ENCODE results near the gene SCCPDH. TPM values are rescaled to one million over a fixed set of nuclear protein-coding genes. Genes with fewer than 3 reads are reported as not detected.
"Not testable (repeated sequence)": the region's sequence is repeated elsewhere in the genome, so short reads cannot be mapped to it uniquely, and the experiment has no call there.

Gene SCCPDH
- polyA plus RNA-seq, 3 donors = 14.6 to 31.0 (median 19.8) TPM

DNA sequence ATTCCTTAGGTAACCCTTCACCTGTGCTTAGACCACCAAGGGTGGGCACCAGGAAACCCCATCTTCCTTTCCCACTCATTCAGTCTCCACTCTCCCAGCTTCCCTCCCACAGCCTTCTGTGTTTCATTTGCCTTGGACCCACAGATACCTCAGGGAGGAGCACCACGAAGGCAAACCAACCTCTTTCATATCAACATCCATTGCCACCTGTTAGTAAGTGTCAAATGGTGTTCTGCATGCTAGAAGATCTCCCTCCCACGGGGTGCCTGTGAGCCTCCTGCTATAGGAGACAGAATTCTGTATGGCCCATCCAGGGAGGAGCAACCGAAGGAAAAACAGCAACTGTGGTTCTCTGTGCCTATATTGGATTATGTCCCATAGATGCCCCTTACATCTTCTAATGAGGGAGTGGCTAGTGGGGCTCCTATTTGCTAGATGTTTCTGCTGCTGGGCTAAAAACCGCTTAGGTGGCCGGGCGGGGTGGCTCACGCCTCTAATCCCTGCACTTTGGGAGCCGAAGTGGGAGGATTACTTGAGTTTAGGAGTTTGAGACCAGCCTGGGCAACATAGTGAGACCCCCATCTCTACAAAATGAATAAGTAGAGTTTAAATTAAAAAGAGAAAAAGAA lies 25.6 kb upstream of the SCCPDH start:
- 75 to 82% (median 80%) methylated on average over 8 of the region's 8 CpGs for WGBS, 3 donors

DNA sequence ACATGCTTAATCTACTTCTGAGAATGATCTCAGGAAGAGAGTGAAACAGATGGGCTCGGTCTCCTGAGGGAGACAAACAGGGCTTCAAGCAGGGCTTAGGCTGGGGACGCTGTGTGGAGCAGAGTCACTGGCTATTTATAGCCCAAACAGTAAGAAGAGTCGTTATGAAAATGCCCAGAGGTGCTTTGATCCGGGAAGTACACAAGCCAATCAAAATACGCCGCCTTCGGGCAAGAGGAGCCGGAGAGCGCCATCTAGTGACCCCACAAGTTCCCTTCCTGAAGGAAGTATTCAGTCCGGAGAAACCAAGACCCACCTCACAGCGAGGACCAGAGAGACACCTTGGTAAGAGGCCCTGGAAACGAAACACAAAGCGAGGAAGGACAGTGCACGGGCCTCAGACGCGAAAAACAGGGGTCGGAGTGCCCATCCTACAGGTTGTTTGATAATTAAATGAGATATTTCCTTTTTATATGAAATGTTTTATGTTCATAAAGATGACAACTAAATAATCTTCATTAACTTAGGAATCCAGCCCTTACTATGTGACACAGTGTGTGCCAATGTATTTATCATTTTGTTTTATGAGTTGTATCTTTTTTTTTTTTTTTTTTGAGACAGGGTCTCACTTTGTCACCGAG lies 25.0 kb upstream of the SCCPDH start:
- 3 to 6% (median 6%) methylated on average over 18 of the region's 18 CpGs for WGBS, 3 donors
- H3K27ac ChIP-seq (ENCODE audit: low read depth, low read length) = no peak overlapping the region

More for the DNA sequence above, 25.6 kb upstream of the SCCPDH start:
- H3K27ac ChIP-seq (ENCODE audit: low read depth, low read length) = no peak overlapping the region

GRCh38 chr1:246703581-246703980 lies 20.6 kb upstream of the SCCPDH start:
- WGBS, 3 donors = 25 to 33% (median 31%) methylated on average over 8 of the region's 8 CpGs
- no peak overlapping the region for H3K27ac ChIP-seq (ENCODE audit: low read depth, low read length)

GRCh38 chr1:246705368-246705767 lies 18.8 kb upstream of the SCCPDH start:
- no peak overlapping the region for H3K27ac ChIP-seq (ENCODE audit: low read depth, low read length)
- WGBS, 3 donors = 34 to 79% (median 50%) methylated on average over 3 of the region's 3 CpGs

DNA sequence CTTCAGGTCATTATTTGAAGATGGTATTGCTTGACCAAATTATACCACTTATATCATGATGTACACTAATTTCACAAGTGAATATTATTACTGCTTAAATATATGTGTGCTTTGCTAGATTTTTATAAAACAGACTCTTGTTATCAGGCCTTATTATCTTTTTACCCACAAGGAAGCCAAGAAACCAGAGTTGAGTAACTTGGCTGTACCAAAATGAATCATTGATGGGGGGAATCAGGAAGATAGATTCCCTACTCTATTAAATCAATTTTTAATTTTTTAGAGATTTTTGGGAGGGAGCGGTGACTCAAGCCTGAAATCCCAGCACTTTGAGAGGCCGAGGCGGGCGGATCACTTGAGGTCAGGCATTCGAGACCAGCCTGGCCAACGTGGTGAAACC lies 16.0 kb upstream of the SCCPDH start:
- no peak overlapping the region for H3K27ac ChIP-seq (ENCODE audit: low read depth, low read length)
- 90 to 94% (median 91%) methylated on average over 6 of the region's 6 CpGs for WGBS, 3 donors

GRCh38 chr1:246709196-246709595 lies 15.0 kb upstream of the SCCPDH start:
- 92 to 95% (median 94%) methylated on average over 4 of the region's 4 CpGs for WGBS, 3 donors
- H3K27ac ChIP-seq (ENCODE audit: low read depth, low read length) = no peak overlapping the region

GRCh38 chr1:246709835-246710234 lies 14.4 kb upstream of the SCCPDH start:
- H3K27ac ChIP-seq (ENCODE audit: low read depth, low read length) = no peak overlapping the region
- 31 to 34% (median 31%) methylated on average over 2 of the region's 2 CpGs for WGBS, 3 donors

DNA sequence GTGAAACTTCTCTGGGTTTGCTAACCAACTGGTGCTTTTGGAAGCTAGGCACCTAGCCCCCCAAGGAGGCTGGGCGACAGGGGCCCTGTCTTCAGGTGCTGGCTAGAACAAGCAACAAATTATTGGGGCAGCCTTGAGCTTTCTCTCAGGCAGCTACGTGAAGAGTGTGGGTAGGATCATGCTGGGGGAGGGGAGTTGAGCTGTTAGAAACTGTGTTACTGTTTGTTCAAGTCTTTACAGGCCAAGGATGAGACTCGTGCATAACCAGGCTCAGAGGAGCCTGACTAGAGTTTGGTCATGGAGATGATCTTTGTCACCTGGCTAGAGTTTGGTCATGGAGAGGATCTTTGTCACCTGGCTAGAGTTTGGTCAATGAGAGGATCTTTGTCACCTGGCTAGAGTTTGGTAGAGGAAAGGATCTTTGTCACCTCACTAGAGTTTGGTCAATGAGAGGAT lies 12.6 kb upstream of the SCCPDH start:
- 80 to 92% (median 90%) methylated on average over 3 of the region's 3 CpGs for WGBS, 3 donors
- H3K27ac ChIP-seq (ENCODE audit: low read depth, low read length) = no peak overlapping the region

DNA sequence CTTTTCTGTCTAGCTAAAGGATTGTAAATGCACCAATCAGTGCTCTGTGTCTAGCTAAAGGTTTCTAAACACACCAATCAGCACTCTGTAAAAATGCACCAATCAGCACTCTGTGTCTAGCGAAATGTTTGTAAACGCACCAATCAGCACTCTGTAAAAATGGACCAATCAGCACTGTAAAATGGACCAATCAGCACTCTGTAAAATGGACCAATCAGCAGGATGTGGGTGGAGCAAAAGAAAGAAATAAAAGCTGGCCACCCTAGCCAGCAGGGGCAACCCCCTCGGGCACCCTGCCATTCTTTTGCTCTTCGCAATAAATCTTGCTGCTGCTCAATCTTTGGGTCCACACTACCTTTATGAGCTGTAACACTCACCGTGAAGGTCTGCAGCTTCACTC lies 11.8 kb upstream of the SCCPDH start:
- WGBS, 3 donors = 93 to 95% (median 94%) methylated on average over 5 of the region's 5 CpGs
- not testable (repeated sequence) for H3K27ac ChIP-seq (ENCODE audit: low read depth, low read length)

- WGBS, 3 donors = 95 to 100% (median 100%) methylated on average over 1 of the region's 2 CpGs
- H3K27ac ChIP-seq (ENCODE audit: low read depth, low read length) = not testable (repeated sequence)
Observed at GRCh38 chr1:246719361-246719760, 4.8 kb upstream of the SCCPDH start.

DNA sequence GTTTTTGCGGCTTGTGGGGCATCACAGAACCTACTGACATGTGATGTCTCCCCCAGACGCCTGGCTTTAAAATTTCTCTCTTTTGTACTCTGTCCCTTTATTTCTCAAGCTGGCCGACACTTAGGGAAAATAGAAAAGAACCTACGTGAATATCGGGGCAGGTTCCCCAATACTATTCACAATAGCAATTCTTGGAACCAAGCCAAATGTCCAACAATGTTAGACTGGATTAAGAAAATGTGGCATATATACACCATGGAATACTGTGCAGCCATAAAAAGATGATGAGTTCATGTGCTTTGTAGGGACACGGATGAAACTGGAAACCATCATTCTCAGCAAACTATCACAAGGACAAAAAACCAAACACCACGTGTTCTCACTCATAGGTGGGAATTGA lies 3.4 kb upstream of the SCCPDH start:
- not testable (repeated sequence) for H3K27ac ChIP-seq (ENCODE audit: low read depth, low read length)
- WGBS, 3 donors = 89 to 94% (median 90%) methylated on average over 7 of the region's 7 CpGs

- no peak overlapping the region for H3K27ac ChIP-seq (ENCODE audit: low read depth, low read length)
- WGBS, 3 donors = 95 to 98% (median 98%) methylated on average over 4 of the region's 4 CpGs
Observed at GRCh38 chr1:246722720-246723119, 1.5 kb upstream of the SCCPDH start.

DNA sequence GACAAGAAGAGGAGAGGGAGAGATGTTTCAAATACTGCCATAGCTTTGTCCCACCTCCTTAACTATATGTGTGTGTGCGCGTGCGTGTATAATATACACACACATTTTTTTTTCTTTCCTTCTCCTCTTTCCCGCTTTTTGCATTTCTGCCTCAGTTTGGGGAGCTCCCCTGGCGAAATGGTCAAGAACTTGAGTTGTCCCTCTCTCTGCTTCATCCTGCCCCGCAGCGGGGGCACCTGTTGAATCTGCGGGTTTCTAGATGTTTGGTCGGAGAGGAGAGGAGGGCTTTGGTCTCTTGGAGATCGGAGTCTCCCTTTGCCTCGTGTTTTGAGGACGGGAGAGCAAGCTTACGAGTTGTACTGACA lies 504 bp downstream of the SCCPDH start:
- WGBS, 3 donors = 0 to 2% (median 1%) methylated on average over 13 of the region's 13 CpGs
- H3K27ac ChIP-seq (ENCODE audit: low read depth, low read length) = no peak overlapping the region

- H3K27ac ChIP-seq (ENCODE audit: low read depth, low read length) = no peak overlapping the region
- WGBS, 3 donors = 37 to 60% (median 45%) methylated on average over 9 of the region's 9 CpGs
Observed at GRCh38 chr1:246725191-246725590, 982 bp downstream of the SCCPDH start.

DNA sequence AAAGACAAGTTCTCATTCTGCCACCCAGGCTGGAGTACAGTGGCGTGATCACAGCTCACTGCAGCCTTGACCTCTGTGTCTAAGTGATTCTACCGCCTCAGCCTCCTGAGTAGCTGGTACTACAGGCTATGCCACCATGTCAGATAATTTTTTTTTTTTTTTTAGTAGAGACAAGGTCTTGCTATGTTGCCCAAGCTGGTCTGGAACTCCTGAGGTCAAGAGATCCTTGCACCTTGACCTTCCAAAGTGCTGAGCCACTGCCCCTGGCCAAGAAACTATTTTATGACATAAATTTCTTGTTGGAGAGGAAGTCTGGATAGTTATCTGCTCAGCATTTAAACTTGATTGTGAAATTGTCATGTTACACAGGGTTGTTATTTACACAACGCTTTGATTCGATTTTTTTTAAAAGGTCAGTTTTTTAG lies 2.1 kb downstream of the SCCPDH start:
- 43 to 65% (median 55%) methylated on average over 4 of the region's 4 CpGs for WGBS, 3 donors
- no peak overlapping the region for H3K27ac ChIP-seq (ENCODE audit: low read depth, low read length)

DNA sequence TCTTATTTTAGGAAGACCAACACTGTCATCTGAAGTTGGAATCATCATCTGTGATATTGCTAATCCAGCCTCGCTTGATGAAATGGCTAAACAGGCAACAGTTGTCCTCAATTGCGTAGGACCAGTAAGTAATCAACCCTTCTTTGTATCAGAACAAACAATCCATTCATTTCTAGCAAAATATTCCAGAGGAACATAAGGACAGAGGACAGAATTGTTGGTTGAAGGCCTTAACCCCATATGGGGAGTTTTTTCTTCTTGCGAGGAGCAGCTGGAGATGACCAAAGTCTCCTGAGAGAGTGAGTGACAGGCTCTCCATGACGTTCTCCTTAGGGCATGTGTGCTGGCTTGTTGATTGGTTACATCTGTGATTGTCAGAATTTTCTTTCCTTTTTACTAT lies 2.7 kb downstream of the SCCPDH start:
- no peak overlapping the region for H3K27ac ChIP-seq (ENCODE audit: low read depth, low read length)
- WGBS, 3 donors = 79 to 86% (median 80%) methylated on average over 4 of the region's 4 CpGs

- WGBS, 3 donors = 92 to 99% (median 94%) methylated on average over 3 of the region's 3 CpGs
- no peak overlapping the region for H3K27ac ChIP-seq (ENCODE audit: low read depth, low read length)
Observed at GRCh38 chr1:246727594-246727993, 3.4 kb downstream of the SCCPDH start.

DNA sequence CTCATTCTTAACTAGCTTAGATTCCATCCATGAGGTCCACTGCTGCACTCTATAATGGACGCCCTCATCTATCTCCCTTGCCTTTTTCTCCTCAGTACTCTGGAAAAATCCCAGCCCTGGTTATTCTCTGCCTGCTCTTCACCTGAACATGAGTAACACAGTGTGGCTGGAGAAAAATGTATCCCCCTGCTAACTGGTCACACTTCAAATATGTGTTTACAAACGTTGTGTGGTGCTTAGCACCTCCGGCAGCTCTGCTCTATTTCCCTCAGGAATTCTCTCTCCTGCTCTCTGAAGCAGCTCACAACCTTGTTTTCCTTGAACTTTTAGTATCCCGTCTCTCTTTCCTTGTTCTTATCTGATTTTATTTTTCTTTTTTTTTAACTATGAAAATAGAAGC lies 4.1 kb downstream of the SCCPDH start:
- no peak overlapping the region for H3K27ac ChIP-seq (ENCODE audit: low read depth, low read length)
- 94 to 100% (median 97%) methylated on average over 4 of the region's 4 CpGs for WGBS, 3 donors

DNA sequence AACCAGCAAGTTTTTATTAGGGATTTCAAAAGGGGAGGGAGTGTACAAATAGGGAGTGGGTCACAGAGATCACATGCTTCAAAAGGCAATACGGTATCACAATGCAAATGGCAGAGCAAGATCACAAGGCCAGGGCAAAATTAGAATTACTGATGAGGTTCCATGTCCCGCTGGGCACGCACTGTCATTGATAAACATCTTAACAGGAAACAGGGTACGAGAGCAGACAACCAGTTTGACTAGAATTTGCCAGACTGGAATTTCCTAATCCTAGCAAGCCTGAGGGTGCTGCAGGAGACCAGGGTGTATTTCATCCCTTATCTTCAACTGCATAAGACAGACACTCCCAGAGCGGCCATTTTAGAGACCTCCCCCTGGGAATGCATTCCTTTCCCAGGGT lies 4.8 kb downstream of the SCCPDH start:
- not testable (repeated sequence) for H3K27ac ChIP-seq (ENCODE audit: low read depth, low read length)
- WGBS, 3 donors = 94 to 100% (median 96%) methylated on average over 4 to 5 of the region's 5 CpGs

GRCh38 chr1:246730839-246731238 lies 6.6 kb downstream of the SCCPDH start:
- 70 to 94% (median 80%) methylated on average over 8 of the region's 8 CpGs for WGBS, 3 donors

More at GRCh38 chr1:246730839-246731238, 6.6 kb downstream of the SCCPDH start:
- no peak overlapping the region for H3K27ac ChIP-seq (ENCODE audit: low read depth, low read length)
